A549 treated with ZK216348 at 1 μM for 4 hours (cell line): Measurements from ENCODE around the gene ZSWIM1. TPM values are rescaled to one million over a fixed set of nuclear protein-coding genes. Genes with fewer than 3 reads are reported as not detected.

Experiments used
- total RNA-seq: library from RNA; stranded (reverse); fragments of 200-300 nt; extraction: Qiagen RNA extraction; gene quantifications from 5 replicates; pipeline ENCODE4 v1.2.3, GENCODE V29; 2022; ENCODE audit warnings: low read depth

The ZSWIM1 gene
- total RNA-seq = 4.5 to 6.4 TPM (median 5.2 TPM) in 5 replicates

GRCh38 chr20:45880988-45881788, at the start of gene ZSWIM1:
TSS of gene ZSWIM1 (plus strand) at chr20:45881227. CDS start at chr20:45882593, 1,366 bp downstream.

GRCh38 chr20:45833030-45833882, 47.8 kb upstream of the ZSWIM1 start, which contains the start of gene SNX21:
TSS of gene SNX21 (plus strand) at chr20:45833799. CDS start at chr20:45833920, 121 bp downstream.

GRCh38 chr20:45857114-45857881, 23.7 kb upstream of the ZSWIM1 start, which contains the start of the genes ACOT8 and ZSWIM3:
TSS of gene ACOT8 (minus strand) at chr20:45857392. CDS start at chr20:45857315, 77 bp downstream.
TSS of gene ZSWIM3 (plus strand) at chr20:45857614. CDS start at chr20:45857826, 212 bp downstream.

GRCh38 chr20:45887346-45887715, 6.3 kb downstream of the ZSWIM1 start, which contains the start of gene SPATA25:
TSS of gene SPATA25 (minus strand) at chr20:45887622. CDS start at chr20:45887590, 32 bp downstream.

GRCh38 chr20:45890985-45891983, 10.3 kb downstream of the ZSWIM1 start, which contains the start of the genes CTSA and NEURL2:
TSS of gene CTSA (plus strand) at chr20:45891335. CDS start at chr20:45891569, 234 bp downstream.
TSS of gene NEURL2 (minus strand) at chr20:45891208. CDS start at chr20:45890991, 217 bp downstream.

GRCh38 chr20:45911486-45912343, 30.7 kb downstream of the ZSWIM1 start, which contains the start of gene PLTP:
TSS of gene PLTP (minus strand) at chr20:45912155. CDS start at chr20:45911452, 703 bp downstream.

Other genes starting within 250 kb of the ZSWIM1 start
- gene WFDC9, start 249.9 kb upstream of the ZSWIM1 start, total RNA-seq = not detected in 5 replicates
- gene WFDC11, start 211.0 kb upstream of the ZSWIM1 start, total RNA-seq = not detected in 5 replicates
- not detected in 5 replicates for gene WFDC13, start 179.2 kb upstream of the ZSWIM1 start, total RNA-seq
- not detected in 5 replicates for gene WFDC10B, start 176.2 kb upstream of the ZSWIM1 start, total RNA-seq
- not detected in 5 replicates for gene SPINT4, start 158.9 kb upstream of the ZSWIM1 start, total RNA-seq
- not detected in 5 replicates for gene WFDC3, start 89.3 kb upstream of the ZSWIM1 start, total RNA-seq
- gene DNTTIP1, start 89.3 kb upstream of the ZSWIM1 start, total RNA-seq = 33.0 to 35.3 TPM (median 35.0 TPM) in 5 replicates
- gene UBE2C, start 68.6 kb upstream of the ZSWIM1 start, total RNA-seq = 213 to 281 TPM (median 233 TPM) in 5 replicates
- not detected in 5 replicates for gene TNNC2, start 53.9 kb upstream of the ZSWIM1 start, total RNA-seq
- gene SNX21, start 47.4 kb upstream of the ZSWIM1 start, total RNA-seq = 6.9 to 12.6 TPM (median 11.5 TPM) in 5 replicates
- 11.6 to 22.7 TPM (median 19.3 TPM) in 5 replicates for gene ACOT8, start 23.8 kb upstream of the ZSWIM1 start, total RNA-seq
- gene ZSWIM3, start 23.6 kb upstream of the ZSWIM1 start, total RNA-seq = 1.4 to 1.9 TPM (median 1.7 TPM) in 5 replicates
- gene SPATA25, start 6.4 kb downstream of the ZSWIM1 start, total RNA-seq = 0.39 to 0.89 TPM (median 0.85 TPM) in 4 of 5 replicates, not detected in the other
- 0.79 to 1.5 TPM (median 0.94 TPM) in 5 replicates for gene NEURL2, start 10.0 kb downstream of the ZSWIM1 start, total RNA-seq
- gene CTSA, start 10.1 kb downstream of the ZSWIM1 start, total RNA-seq = 80.5 to 129 TPM (median 114 TPM) in 5 replicates
- gene PLTP, start 30.9 kb downstream of the ZSWIM1 start, total RNA-seq = 1.3 to 2.2 TPM (median 1.5 TPM) in 5 replicates
- gene PCIF1, start 53.5 kb downstream of the ZSWIM1 start, total RNA-seq = 19.8 to 36.7 TPM (median 33.6 TPM) in 5 replicates
- gene ZNF335, start 91.0 kb downstream of the ZSWIM1 start, total RNA-seq = 6.3 to 10.5 TPM (median 9.8 TPM) in 5 replicates
- gene MMP9, start 127.7 kb downstream of the ZSWIM1 start, total RNA-seq = 0.22 to 0.81 TPM (median 0.60 TPM) in 5 replicates
- gene SLC12A5, start 148.0 kb downstream of the ZSWIM1 start, total RNA-seq = 12.2 to 17.7 TPM (median 14.1 TPM) in 5 replicates
- gene NCOA5, start 208.7 kb downstream of the ZSWIM1 start, total RNA-seq = 18.2 to 26.8 TPM (median 22.7 TPM) in 5 replicates
- gene CD40, start 237.1 kb downstream of the ZSWIM1 start, total RNA-seq = 2.7 to 4.9 TPM (median 4.1 TPM) in 5 replicates